Posterior cingulate gyrus (tissue), 11 donors: ENCODE measurements around the gene CAGE1.
A peak's percentile ranks its signal among the peaks of the same experiment; 100 is the strongest.
"Not testable (repeated sequence)": the region's sequence is repeated elsewhere in the genome, so short reads cannot be mapped to it uniquely, and the experiment has no call there.

ENCODE experiments used
- DNase-seq, 10 donors: peaks; one replicate each; pipeline versions ENCODE4 v3.0.0 to v3.0.0-alpha.2; 2020 to 2021; ENCODE audit warnings: mixed read lengths in 3 of 10
- intact Hi-C: fragments of 100-400 bp; cut with DNase I; formaldehyde crosslinking; loops from one replicate; pipeline ENCODE4 v1.15.1; 2023

CAGE1 gene

GRCh38 chr6:7411328-7411727, 21.8 kb upstream of the CAGE1 start:
- intact Hi-C loops, result no loop called here
- DNase-seq, result no peak

GRCh38 chr6:7410851-7411250, 21.3 kb upstream of the CAGE1 start:
- intact Hi-C loops, result no loop called here
- peak in 4 of 10 donors; percentile 29 to 86 (median 62) for DNase-seq

- no peak for DNase-seq
- intact Hi-C loops, result no loop called here
These were observed 20.2 kb upstream of the CAGE1 start for GRCh38 chr6:7409740-7410139.

- intact Hi-C loops, result no loop called here
- DNase-seq, result no peak
These were observed 17.2 kb upstream of the CAGE1 start for GRCh38 chr6:7406743-7407142.

GRCh38 chr6:7404546-7404945, 15.0 kb upstream of the CAGE1 start:
- intact Hi-C loops, result no loop called here

GRCh38 chr6:7402716-7403115, 13.2 kb upstream of the CAGE1 start:
- DNase-seq, result no peak
- intact Hi-C loops, result no loop called here

More at GRCh38 chr6:7404546-7404945, 15.0 kb upstream of the CAGE1 start:
- DNase-seq, result no peak

GRCh38 chr6:7401075-7401474, 11.5 kb upstream of the CAGE1 start:
- no peak for DNase-seq
- intact Hi-C loops, result no loop called here

GRCh38 chr6:7392402-7392801, 2.9 kb upstream of the CAGE1 start:
- intact Hi-C loops, result loop anchor here (10.0 kb wide), 1 partner anchor 108 kb away; no protein-coding TSS in a partner anchor
- DNase-seq, result no peak

- intact Hi-C loops, result loop anchor here (10.0 kb wide), 1 partner anchor 106 kb away; no protein-coding TSS in a partner anchor
- no peak for DNase-seq
These were observed 1.6 kb upstream of the CAGE1 start for GRCh38 chr6:7391151-7391550.

- no peak for DNase-seq
- intact Hi-C loops, result loop anchor here (10.0 kb wide), 1 partner anchor 106 kb away; no protein-coding TSS in a partner anchor
These were observed 810 bp upstream of the CAGE1 start for GRCh38 chr6:7390226-7390878.

GRCh38 chr6:7389162-7389450, 436 bp downstream of the CAGE1 start:
- no peak for DNase-seq
- intact Hi-C loops, result loop anchor here (1.0 kb wide), 1 partner anchor 76 kb away; the partner anchor contains the start of gene SSR1

GRCh38 chr6:7381092-7381491, 8.4 kb downstream of the CAGE1 start:
- no peak for DNase-seq
- intact Hi-C loops, result no loop called here

GRCh38 chr6:7378740-7379139, 10.8 kb downstream of the CAGE1 start:
- intact Hi-C loops, result no loop called here
- no peak for DNase-seq

GRCh38 chr6:7377961-7378360, 11.6 kb downstream of the CAGE1 start:
- DNase-seq, result no peak
- intact Hi-C loops, result no loop called here

- DNase-seq, result no peak
- intact Hi-C loops, result no loop called here
These were observed 15.8 kb downstream of the CAGE1 start for GRCh38 chr6:7373739-7374138.

GRCh38 chr6:7367408-7367807, 22.1 kb downstream of the CAGE1 start:
- intact Hi-C loops, result no loop called here

GRCh38 chr6:7351916-7352315, 37.6 kb downstream of the CAGE1 start:
- intact Hi-C loops, DNase-seq: not testable (repeated sequence)

More at GRCh38 chr6:7367408-7367807, 22.1 kb downstream of the CAGE1 start:
- no peak for DNase-seq

GRCh38 chr6:7350591-7350990, 39.0 kb downstream of the CAGE1 start:
- intact Hi-C loops, result not testable (repeated sequence)

GRCh38 chr6:7347551-7347997, 42.0 kb downstream of the CAGE1 start:
- DNase-seq, intact Hi-C loops: not testable (repeated sequence)

More at GRCh38 chr6:7350591-7350990, 39.0 kb downstream of the CAGE1 start:
- DNase-seq, result not testable (repeated sequence)

- DNase-seq, intact Hi-C loops: not testable (repeated sequence)
These were observed 44.6 kb downstream of the CAGE1 start for GRCh38 chr6:7344773-7345450.

- DNase-seq, result peak in 1 of 10 donors; percentile 80
- intact Hi-C loops, result no loop called here
These were observed 45.7 kb downstream of the CAGE1 start for GRCh38 chr6:7343546-7344475.
